Neural progenitor cell (in vitro differentiated cells): Measurements from ENCODE around the gene LMBR1L.
"Not testable (repeated sequence)": the region's sequence is repeated elsewhere in the genome, so short reads cannot be mapped to it uniquely, and the experiment has no call there.

Experiments used
- EZH2 ChIP-seq: fragments of 200-600 bp; sonication (generic); IDR thresholded peaks from 2 replicates; pipeline ENCODE4 v1.6.1; 2017; ENCODE audit warnings: antibody characterized with exemption, mild to moderate bottlenecking, moderate library complexity
- EZH2phosphoT487 ChIP-seq: fragments of 200-600 bp; sonication (generic); IDR thresholded peaks from 2 replicates; pipeline ENCODE4 v1.6.1; 2017; ENCODE audit warnings: antibody characterized with exemption

DNA sequence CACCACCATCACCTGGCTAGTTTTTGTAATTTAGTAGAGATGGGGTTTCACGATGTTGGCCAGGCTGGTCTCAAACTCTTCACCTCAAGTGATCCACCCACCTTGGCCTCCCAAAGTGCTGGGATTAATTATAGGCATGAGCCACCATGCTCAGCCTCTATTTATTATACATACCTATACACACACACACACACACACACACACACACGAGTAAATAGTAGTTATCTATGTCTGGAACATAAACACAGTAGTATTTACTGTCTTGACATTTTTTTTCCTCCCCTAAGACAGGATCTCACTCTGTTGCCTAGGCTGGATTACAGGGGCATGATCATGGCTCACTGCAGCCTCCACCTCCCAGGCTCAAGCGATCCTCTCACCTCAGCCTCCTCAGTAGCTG is 26.4 kb upstream of the LMBR1L start:
- TF ChIP-seq EZH2phosphoT487, EZH2: not testable (repeated sequence)
